Lung (tissue), 12 donors: ENCODE measurements around the gene SMIM7. TPM values are rescaled to one million over a fixed set of nuclear protein-coding genes. Genes with fewer than 3 reads are reported as not detected.

Experiments used
- ATAC-seq: fragments of 200-7000 bp; cut with Tn5 transposase; one replicate; pipeline ENCODE4 v1.9.1; 2020; ENCODE audit warnings: moderate number of reproducible peaks; ENCODE audit not compliant: insufficient read depth, low FRiP score
- DNase-seq, 3 donors: peaks; one replicate each; pipeline ENCODE4 v3.0.0-alpha.2; 2013 to 2017
- H3K27ac ChIP-seq, 2 donors: one replicate each; pipeline ENCODE4 v1.5.1; 2013; ENCODE audit warnings: mild to moderate bottlenecking in 2 of 2, moderate library complexity in 2 of 2, control low read depth in 1 of 2, inconsistent platforms in 1 of 2, low read depth in 1 of 2, low read length in 1 of 2
- H3K27me3 ChIP-seq, 3 donors: one replicate each; pipeline ENCODE4 v1.5.1; 2013; ENCODE audit warnings: low read length in 2 of 3; ENCODE audit not compliant: control insufficient read depth in 3 of 3, insufficient read depth in 3 of 3
- H3K36me3 ChIP-seq, 4 donors: one replicate each; pipeline ENCODE4 v1.5.1; 2013; ENCODE audit warnings: low read length in 4 of 4, mild to moderate bottlenecking in 1 of 4, moderate library complexity in 1 of 4; ENCODE audit not compliant: control insufficient read depth in 4 of 4, insufficient read depth in 4 of 4
- H3K4me1 ChIP-seq, 5 donors: one replicate each; pipeline ENCODE4 v1.5.1; 2013; ENCODE audit warnings: low read length in 5 of 5, mild to moderate bottlenecking in 2 of 5, moderate library complexity in 1 of 5; ENCODE audit not compliant: control insufficient read depth in 5 of 5, insufficient read depth in 5 of 5
- H3K4me3 ChIP-seq: one replicate; pipeline ENCODE4 v1.5.1; 2013; ENCODE audit warnings: mild to moderate bottlenecking, control low read depth, moderate library complexity
- H3K9ac ChIP-seq, 2 donors: one replicate each; pipeline ENCODE4 v1.5.1; 2013; ENCODE audit warnings: low read length in 2 of 2, control low read depth in 1 of 2; ENCODE audit not compliant: insufficient read depth in 1 of 2
- H3K9me3 ChIP-seq, 4 donors: one replicate each; pipeline ENCODE4 v1.5.1; 2013; ENCODE audit warnings: low read length in 3 of 4, mild to moderate bottlenecking in 1 of 4, moderate library complexity in 1 of 4; ENCODE audit not compliant: control insufficient read depth in 4 of 4, insufficient read depth in 3 of 4
- CTCF ChIP-seq: IDR thresholded peaks from 2 replicates; pipeline ENCODE4 v1.5.1; 2012; ENCODE audit warnings: mild to moderate bottlenecking; ENCODE audit errors: control extremely low read depth, extremely low read depth
- WGBS, 2 donors: extraction: QIAGEN DNeasy Blood & Tissue Kit; methylation state at CpG; one replicate each; pipeline ENCODE4 v1.1.7; 2013; 5-methylcytosine and 5-hydroxymethylcytosine counted together
- polyA plus RNA-seq, 2 donors: library from polyadenylated mRNA; stranded (reverse); fragments of 200-250 nt; gene quantifications; one replicate each; pipeline ENCODE4 v1.2.1, GENCODE V29; 2013
- total RNA-seq, 2 donors: library from RNA; depleted of rRNA in 1 of 2; stranded (reverse); fragments of >200 nt in 1 of 2; gene quantifications; one replicate each; pipeline ENCODE4 v1.2.1, GENCODE V29; 2014 to 2021
- donor health status: control.
- donor health status: control.
- donor health status: Bipolar disorder and iron deficiency.
- donor health status: healthy.
- donor health status: DM: yes; HTN: yes; CAD: no.

SMIM7 gene
- total and polyA plus RNA-seq, 4 donors, result 68.0 to 86.3 (median 78.8) TPM

GRCh38 chr19:16650821-16651220 lies 9.1 kb downstream of the SMIM7 start:
- no peak for TF ChIP-seq CTCF
- Histone ChIP-seq H3K27ac (no peak overlapping the region), H3K9me3 (peaks cover 0 to 2% (median 0%) of the 10 kb centered on the region in 4 donors), H3K36me3 (peaks cover 26 to 59% (median 47%) of the 10 kb centered on the region in 4 donors), H3K4me1 (peaks cover 0 to 3% (median 0%) of the 10 kb centered on the region in 5 donors), H3K4me3 (no peak overlapping the region), H3K9ac (no peak overlapping the region), H3K27me3 (no peaks in the 10 kb centered on the region)
- ATAC-seq (no peak), DNase-seq (no peak)
- 44 to 70% methylated on average over 2 of the region's 2 CpGs for WGBS, 2 donors

- no peak for TF ChIP-seq CTCF
- no peak for DNase-seq
- H3K36me3 ChIP-seq, result peaks cover 22 to 61% (median 50%) of the 10 kb centered on the region in 4 donors
- no peak overlapping the region for H3K27ac ChIP-seq
- peaks cover 0 to 3% (median 0%) of the 10 kb centered on the region in 5 donors for H3K4me1 ChIP-seq
- no peaks in the 10 kb centered on the region for H3K27me3 ChIP-seq
- ATAC-seq, result no peak
- WGBS, 2 donors, result 32 to 52% methylated on average over 9 of the region's 9 CpGs
- H3K4me3 ChIP-seq, result no peak overlapping the region
- no peak overlapping the region for H3K9ac ChIP-seq
- peaks cover 0 to 2% (median 0%) of the 10 kb centered on the region in 4 donors for H3K9me3 ChIP-seq
Observed at GRCh38 chr19:16649734-16650133, 10.2 kb downstream of the SMIM7 start.

- Histone ChIP-seq H3K4me3 (no peak overlapping the region), H3K9me3 (no peaks in the 10 kb centered on the region), H3K36me3 (peaks cover 26 to 49% (median 41%) of the 10 kb centered on the region in 4 donors), H3K9ac (no peak overlapping the region), H3K27ac (no peak overlapping the region), H3K4me1 (peaks cover 0 to 3% (median 0%) of the 10 kb centered on the region in 5 donors), H3K27me3 (no peaks in the 10 kb centered on the region)
- TF ChIP-seq CTCF, result no peak
- DNase-seq (no peak), ATAC-seq (no peak)
- WGBS, 2 donors, result 96 to 97% methylated on average over 9 of the region's 9 CpGs
Observed at GRCh38 chr19:16645140-16645539, 14.8 kb downstream of the SMIM7 start.

GRCh38 chr19:16641695-16642094 lies 18.2 kb downstream of the SMIM7 start:
- no peaks in the 10 kb centered on the region for H3K9me3 ChIP-seq
- H3K27me3 ChIP-seq, result no peaks in the 10 kb centered on the region
- 98% methylated on average over 10 of the region's 10 CpGs for WGBS, 2 donors
- H3K4me3 ChIP-seq, result no peak overlapping the region
- H3K27ac ChIP-seq, result no peak overlapping the region
- no peak for DNase-seq
- no peak for ATAC-seq
- peaks cover 28 to 41% (median 37%) of the 10 kb centered on the region in 4 donors for H3K36me3 ChIP-seq
- peaks cover 0 to 2% (median 0%) of the 10 kb centered on the region in 5 donors for H3K4me1 ChIP-seq
- TF ChIP-seq CTCF, result no peak
- no peak overlapping the region for H3K9ac ChIP-seq
